HT1080 (cell line): Measurements from ENCODE around the gene BCR. TPM values are rescaled to one million over a fixed set of nuclear protein-coding genes. Genes with fewer than 3 reads are reported as not detected.

Experiments used
- DNase-seq: peaks from one replicate; pipeline ENCODE4 v3.0.0-alpha.2; 2015; ENCODE audit warnings: low read depth
- total RNA-seq: library from RNA; depleted of rRNA; stranded (reverse); fragments of >200 nt; shearing (Covaris generic); gene quantifications from 2 replicates; pipeline ENCODE4 v1.2.3, GENCODE V29; 2014

Gene BCR
- total RNA-seq, 1 experiment from 2014 or later: 26.5 TPM

GRCh38 chr22:23272834-23273233 is 92.5 kb downstream of the BCR start:
- no peak for DNase-seq

- DNase-seq: no peak
These were observed 93.3 kb downstream of the BCR start for GRCh38 chr22:23273445-23274145.

DNA sequence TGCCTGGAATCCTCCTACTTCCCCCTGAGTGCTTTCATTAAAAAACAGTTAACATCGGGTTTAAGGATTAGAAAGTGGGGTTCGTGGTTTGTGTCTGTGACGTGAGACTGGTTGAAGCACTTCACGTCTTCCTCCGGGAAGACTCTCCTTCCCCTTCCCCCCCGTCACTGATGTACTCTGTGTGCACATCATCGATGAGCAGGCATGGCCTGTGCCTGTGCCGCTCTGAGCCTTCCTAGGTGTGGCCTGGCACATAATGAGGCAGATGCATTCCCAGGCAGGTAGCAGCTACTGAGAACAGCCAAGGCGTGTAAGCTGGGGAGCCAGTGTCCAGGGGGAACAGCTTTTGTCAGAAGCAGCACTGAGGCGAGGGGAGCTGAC is 93.8 kb downstream of the BCR start:
- DNase-seq: no peak

DNA sequence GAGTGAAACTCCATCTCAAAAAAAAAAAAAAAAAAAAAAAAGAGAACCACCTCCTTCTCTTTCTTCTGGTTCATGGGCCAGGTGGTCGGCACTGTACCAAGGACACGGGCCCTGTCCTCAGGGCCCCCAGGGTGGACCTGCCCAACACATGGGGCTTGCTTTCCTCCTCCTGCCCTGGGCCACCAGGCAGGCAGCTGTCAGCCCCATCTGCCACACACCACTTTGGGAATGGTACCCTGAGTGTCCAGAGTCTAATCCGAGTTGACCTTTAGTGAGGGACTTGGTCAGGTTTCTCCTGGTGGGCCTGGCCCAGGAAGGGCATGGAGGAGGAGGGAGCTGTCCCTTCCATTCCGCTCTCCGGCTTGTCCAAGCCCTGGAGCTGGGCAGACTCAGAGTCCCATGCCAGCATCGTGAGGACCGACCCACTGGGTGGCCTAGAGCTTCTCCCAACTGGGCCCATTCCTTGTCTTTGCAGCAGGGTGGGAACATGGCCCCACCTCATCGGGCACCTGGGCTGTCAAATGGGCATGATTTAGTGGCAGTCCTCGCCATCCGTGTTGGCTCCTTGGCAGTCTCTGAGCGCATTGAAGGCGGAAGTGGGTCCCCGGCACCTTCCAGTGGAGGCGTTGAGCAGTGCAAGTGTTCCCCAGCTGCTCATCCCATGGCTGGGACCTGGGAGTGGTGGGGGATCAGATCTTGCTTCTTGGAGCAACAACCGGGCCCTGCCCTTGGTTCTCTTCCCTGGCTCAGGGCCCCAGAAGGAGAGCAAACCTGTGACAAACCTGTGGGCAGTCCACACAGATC is 94.8 kb downstream of the BCR start:
- DNase-seq: no peak

DNA sequence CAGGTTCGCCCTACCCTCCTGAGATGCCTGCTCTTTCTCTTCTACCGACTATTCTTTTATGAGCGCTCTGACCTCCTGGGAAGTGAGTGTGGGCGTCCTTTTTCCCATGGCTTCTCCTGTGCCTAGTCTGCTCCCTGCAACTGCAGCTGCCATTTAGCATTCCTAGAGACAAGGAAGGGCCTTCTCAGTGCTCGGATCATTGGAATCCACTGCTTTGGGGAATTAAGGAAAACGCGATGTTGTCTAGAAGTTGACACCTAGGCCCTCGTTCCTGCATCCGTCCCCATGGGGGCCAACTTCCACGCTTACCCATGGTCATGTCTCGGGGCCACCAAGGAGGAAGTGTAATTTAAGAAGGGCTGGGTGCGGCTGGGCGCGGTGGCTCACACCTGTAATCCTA is 95.4 kb downstream of the BCR start:
- DNase-seq: no peak

DNA sequence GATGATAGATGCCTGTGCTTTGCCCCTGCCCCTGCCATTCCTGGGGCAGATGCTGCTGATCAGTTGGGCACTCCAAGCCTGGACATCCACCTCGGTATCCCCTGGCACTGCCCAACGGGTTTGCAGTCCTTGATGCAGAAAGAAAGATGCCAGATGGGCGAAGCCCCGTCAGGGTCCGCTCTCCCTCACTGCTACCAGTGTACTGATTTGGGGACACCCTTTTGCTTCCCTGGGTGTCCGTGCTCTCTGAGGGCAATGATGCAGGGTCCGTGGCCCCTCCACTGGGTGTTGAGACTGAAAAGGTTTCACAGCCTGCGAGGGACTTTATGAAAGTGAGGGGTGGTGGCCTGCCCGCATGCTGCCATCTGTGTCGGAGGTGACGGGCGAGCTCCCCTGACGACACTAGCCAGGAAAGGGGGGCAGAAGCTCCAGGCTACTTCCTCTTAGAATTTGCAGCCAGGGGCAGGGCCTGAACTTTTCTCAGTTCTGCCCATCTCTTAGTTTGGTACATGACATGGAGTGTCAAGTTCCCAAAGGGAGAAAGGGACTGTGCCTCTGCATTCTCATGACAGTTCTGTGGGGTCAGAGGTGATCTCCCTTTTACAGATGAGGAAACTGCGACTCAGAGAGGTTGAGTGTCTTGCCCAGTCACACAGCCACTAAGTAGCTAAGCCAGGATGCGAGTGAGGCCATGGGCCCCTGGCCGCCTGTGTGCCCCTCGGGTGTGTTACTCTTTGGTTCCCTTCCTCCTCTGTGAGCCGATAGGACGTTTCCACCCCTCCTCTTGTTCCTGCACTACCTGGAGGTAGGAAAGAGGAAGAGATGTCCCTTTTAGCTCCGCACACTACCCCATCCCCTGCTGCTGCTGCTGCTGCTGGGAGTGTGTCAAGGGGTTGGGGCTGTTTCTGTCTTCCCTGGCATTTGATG is 96.6 kb downstream of the BCR start:
- no peak for DNase-seq

GRCh38 chr22:23277583-23278295 is 97.4 kb downstream of the BCR start:
- DNase-seq: no peak

DNA sequence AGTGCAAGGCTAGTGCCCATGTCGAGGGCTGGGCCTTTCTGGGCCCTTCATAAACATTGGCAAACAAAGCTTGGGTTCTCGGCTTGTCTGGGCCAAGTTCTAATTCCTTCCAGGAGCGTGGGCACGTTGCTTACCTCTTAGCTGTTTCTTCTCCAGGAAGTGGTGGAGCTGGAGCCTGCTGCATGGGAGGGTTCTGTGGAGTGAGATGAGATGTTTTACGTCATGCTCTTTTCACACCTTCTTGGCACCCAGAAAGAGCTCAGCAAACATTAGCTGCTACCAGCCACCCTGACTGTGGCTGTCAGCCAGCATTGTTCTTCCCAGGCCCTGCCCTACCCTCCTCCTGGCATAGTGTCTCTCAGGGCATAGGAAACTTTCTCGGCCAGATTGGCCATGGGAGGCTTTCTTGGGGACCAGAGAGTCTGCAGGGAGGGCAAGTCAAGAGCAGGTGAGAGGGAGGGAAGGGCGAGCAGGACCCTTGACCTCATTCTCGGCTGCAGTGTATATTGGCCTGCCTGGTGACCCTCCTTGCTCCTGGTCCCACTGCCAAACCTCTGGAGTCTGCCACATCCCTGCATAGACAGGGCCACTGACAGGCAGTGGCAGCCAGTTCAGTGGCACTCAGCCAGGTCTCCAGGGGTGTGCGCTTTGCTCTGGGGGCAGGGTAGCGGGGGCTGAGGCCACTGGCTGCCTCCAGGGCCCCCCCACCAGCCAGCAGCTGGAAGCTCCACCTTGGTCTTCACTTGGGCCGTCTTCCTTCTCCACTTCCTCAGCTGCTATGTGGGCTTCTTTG is 98.8 kb downstream of the BCR start:
- DNase-seq: no peak

- no peak for DNase-seq
These were observed 99.5 kb downstream of the BCR start for GRCh38 chr22:23279781-23280180.

DNA sequence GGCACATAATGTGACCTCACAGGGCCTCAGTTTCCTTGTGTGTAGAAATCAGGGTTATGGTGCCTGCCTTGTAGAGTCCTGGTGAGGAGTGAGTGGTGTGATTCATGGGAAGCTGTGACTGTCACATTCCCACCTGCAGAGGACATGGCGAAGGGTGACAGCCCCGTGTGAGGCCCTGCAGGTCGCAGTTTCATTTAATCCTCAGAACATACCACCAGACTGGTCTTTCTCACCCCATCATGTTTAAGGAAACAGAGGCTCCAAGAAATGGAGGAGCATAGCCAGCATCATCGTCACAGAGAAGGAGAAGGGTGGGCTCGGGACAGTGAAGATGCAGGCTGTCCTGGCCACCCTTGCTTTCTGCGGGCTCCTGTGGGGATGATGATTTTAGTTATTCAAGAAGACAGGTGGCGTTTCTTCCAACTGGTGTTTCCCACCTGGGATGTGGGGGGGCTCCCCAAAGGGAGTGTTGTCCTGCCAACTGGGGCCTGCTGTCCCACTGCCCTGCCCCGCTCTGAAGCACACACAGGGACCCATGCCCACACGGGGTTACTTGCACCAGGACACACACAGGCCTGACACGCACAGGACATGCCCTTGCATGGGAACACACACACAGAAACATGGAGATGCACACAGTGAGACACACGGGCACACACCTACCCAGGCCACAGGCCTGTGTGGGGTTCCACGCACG is 100.2 kb downstream of the BCR start:
- DNase-seq: no peak

DNA sequence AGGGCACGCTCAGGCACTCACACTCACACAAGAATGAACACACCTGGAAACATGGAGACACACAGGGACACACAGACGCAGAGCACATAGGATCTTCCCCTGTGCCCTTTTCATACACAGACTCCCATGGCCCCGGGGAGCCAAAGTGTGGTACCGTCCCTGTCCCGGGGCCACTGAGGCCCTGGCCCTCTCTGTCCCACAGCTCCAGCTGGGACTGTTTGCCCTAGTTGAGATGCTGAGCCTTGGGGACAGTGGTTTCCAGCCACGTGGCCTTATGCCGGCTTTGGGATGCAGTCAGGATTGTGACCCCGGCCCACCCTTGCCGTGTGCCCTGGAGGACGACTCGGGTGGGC is 100.7 kb downstream of the BCR start:
- no peak for DNase-seq

- peak; percentile 84 for DNase-seq
These were observed 101.2 kb downstream of the BCR start for GRCh38 chr22:23281406-23282088.

DNA sequence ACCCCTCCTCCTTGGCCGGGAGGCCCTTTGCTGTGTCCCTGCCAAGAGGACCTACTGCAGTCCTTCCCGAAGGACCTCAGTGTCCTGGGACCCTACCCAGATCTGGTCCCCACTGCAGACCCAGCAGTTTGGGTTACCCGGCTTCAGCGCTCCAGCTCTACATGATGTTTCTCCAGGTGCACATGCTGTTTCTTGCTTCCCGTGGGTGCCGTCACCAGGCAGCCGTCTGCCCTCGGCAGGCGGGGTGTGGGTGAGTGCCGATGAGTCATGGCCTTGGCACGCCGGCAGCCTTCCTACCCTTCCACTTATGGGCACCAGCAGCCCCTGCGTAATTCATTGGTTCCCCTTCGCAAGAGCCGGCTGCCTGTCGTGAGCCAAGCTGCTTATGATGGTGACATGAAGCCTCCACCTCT is 101.8 kb downstream of the BCR start:
- DNase-seq: peak; percentile 97

DNA sequence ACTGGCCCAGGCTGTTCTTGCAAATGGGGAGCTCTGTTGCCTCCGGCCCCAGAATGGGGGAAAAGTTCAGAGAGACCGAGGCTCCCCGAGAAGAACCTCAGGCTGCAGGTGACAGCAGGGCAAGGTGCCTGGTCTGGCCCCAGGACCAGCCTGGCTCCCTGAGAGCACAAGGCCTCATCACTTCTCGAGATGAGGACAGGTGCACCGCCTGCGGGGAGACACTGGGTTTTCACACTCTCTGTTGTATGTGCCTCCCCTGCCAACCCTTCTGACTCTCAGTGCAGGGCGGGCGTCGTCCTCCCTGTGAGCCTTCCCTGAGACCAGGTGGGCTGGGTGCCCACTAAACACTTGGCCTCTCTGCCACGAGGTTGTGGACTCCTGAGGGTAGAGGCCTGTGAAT is 102.2 kb downstream of the BCR start:
- DNase-seq: no peak

GRCh38 chr22:23282986-23283385 is 102.7 kb downstream of the BCR start:
- no peak for DNase-seq

DNA sequence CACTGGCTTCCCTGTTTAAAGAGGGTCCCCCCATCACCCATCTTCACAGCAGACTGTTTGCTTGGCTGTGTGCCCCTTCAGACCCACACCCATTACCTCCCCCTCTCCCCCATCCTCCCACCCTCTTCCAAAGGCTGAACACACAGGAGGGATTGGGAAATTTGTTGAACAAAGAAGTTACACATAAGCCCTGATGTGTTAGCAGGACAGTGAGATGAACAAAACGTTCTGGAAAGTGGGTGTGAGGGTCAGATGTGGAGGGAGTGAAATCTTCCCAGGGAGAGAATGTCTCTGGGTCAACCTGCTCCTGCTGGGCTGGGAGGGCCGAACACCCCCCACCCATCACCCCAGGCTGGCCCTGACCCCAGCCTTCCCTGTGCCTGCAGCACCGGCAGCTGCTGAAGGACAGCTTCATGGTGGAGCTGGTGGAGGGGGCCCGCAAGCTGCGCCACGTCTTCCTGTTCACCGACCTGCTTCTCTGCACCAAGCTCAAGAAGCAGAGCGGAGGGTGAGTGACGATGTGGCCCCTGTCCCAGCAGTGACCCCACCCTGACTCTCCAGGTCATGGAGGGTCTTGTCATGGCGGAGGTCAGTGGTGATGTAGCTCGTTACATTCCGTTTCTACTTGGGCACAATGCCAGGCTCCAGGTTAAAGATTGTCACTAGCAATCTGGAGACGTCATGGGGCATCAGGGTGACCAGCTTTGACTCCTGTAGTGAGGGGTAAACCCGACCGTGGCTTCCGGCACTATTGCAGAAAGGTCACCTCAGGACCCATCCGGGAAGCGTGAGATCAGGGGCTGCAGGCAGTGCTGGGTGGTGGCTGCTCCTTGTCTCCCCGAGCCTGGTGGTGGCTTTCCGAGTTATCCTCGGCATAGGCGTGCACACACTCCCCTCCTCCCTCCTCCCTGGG is 103.5 kb downstream of the BCR start:
- no peak for DNase-seq

GRCh38 chr22:23284504-23285033 is 104.3 kb downstream of the BCR start:
- DNase-seq: no peak

DNA sequence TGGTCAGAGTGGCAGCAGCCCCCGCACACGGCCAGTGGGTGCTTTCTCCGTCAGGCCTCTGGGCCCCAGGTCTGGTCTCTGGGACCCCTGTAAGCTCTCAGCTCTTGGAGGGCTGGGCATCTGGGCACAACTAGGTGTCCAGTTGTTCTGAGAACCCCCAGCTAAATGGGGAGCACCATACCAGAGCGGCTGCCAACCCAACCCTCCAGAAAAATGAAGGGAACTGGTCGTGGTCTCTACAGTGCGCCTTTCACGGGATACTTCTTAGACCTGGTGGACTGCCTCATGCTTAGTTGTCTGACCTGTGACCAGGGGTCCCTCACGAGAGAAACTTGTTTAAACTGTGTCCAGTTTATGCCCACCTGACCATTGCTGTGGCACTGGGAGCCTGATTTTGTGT is 104.9 kb downstream of the BCR start:
- DNase-seq: no peak
